ENCODE measurements around the gene DTNBP1. TPM values are rescaled to one million over a fixed set of nuclear protein-coding genes. Genes with fewer than 3 reads are reported as not detected.
"Not testable (repeated sequence)": the region's sequence is repeated elsewhere in the genome, so short reads cannot be mapped to it uniquely, and the experiment has no call there.

DTNBP1 gene
- total RNA-seq, 1 donor from 2014 or later: 22.8 TPM

GRCh38 chr6:15668918-15669317, 6.1 kb upstream of the DTNBP1 start:
- no peak for DNase-seq (ENCODE audit: extremely low read depth, low read depth, low spot score)

DNA sequence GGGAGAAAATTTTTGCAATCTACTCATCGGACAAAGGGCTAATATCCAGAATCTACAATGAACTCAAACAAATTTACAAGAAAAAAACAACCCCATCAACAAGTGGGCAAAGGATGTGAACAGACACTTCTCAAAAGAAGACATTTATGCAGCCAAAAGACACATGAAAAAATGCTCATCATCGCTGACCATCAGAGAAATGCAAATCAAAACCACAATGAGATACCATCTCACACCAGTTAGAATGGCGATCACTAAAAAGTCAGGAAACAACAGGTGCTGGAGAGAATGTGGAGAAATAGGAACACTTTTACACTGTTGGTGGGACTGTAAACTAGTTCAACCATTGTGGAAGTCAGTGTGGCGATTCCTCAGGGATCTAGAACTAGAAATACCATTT, 4.1 kb upstream of the DTNBP1 start:
- not testable (repeated sequence) for DNase-seq (ENCODE audit: extremely low read depth, low read depth, low spot score)

- no peak for DNase-seq (ENCODE audit: extremely low read depth, low read depth, low spot score)
Observed at GRCh38 chr6:15665237-15665636, 2.4 kb upstream of the DTNBP1 start.

- DNase-seq (ENCODE audit: extremely low read depth, low read depth, low spot score): no peak
Observed at GRCh38 chr6:15663130-15663871, 473 bp upstream of the DTNBP1 start.

DNA sequence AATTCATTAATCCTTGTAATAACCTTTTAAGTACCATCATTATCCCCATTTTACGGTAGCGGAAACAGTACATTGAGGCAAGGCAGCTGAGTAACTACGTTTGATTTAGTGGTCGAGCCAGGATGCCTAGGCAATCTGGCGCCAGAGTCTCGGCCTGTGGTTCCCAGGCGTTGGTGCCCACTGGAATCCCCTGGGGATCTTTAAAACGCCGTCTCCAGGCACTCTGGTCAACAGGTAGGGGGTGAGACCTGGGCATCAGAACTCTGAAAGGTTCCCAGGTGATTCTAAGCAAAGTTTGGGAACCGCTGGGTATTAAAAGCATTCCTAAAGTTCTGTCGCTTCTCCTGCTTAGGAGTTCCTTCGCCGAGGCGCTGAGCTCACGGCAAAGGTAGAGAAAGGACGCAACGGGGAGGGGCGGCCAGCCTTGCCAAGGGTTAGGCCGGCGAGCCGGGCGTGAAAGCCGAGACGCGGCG, 939 bp downstream of the DTNBP1 start:
- DNase-seq (ENCODE audit: extremely low read depth, low read depth, low spot score): no peak

- DNase-seq (ENCODE audit: extremely low read depth, low read depth, low spot score): no peak
Observed at GRCh38 chr6:15659181-15659580, 3.6 kb downstream of the DTNBP1 start.

- DNase-seq (ENCODE audit: extremely low read depth, low read depth, low spot score): no peak
Observed at GRCh38 chr6:15658181-15658744, 4.6 kb downstream of the DTNBP1 start.

DNA sequence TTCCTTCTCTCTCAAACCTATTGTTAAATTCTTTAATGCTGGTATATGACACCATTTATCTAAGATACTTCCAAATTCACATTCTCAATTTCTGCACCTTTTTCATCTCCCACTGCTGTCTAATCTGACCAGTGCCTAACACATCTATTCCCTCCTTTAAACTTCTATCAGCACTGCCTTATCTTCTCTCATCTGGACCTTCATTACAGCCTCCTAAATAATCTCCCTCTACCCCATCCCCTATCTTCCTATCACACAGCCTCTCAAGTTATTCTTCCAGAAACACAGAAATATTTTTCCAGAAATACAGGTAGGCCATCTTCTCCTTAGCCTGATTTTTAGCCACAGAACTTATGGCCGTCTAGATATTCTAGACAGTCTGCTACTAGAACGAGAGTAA, 5.5 kb downstream of the DTNBP1 start:
- no peak for DNase-seq (ENCODE audit: extremely low read depth, low read depth, low spot score)

DNA sequence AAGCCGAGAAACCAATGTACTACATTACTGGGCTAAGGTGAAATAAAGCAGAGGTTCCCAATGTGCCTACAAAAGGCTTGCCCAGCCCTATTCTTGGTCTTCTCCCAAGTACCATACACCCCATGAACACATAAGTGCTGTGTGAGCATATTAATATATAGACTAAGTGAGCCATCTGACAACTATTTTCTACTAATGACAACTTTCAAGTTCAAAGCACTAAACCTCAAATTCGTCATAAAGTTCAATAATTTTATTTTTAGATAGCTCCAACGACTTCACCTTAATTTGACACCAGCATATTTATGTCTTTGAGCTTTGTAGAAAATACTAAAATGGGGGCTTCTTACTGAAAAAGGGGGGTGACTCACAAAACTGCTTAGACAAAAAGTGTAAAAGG, 6.7 kb downstream of the DTNBP1 start:
- no peak for DNase-seq (ENCODE audit: extremely low read depth, low read depth, low spot score)

DNA sequence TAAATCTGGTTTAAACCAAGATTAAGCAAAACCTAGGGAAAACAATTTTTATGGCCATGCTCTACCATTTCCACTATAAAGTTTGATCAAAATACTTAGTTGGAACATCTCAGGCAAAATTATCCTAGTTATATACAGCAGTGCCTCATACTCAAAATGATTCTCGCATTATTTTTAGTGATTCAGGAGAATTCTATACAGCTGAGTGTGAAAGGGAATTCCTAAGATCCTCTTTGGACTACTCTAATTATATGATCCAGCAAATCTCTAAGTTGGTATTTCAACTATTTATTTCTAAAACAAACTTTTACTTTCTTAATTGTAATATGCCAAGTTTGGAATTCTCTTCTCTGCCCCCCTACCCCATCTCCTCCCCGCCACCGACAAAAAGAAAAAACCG, 8.6 kb downstream of the DTNBP1 start:
- no peak for DNase-seq (ENCODE audit: extremely low read depth, low read depth, low spot score)

GRCh38 chr6:15653581-15653980, 9.2 kb downstream of the DTNBP1 start:
- no peak for DNase-seq (ENCODE audit: extremely low read depth, low read depth, low spot score)

- not testable (repeated sequence) for DNase-seq (ENCODE audit: extremely low read depth, low read depth, low spot score)
Observed at GRCh38 chr6:15650004-15650559, 12.7 kb downstream of the DTNBP1 start.

DNA sequence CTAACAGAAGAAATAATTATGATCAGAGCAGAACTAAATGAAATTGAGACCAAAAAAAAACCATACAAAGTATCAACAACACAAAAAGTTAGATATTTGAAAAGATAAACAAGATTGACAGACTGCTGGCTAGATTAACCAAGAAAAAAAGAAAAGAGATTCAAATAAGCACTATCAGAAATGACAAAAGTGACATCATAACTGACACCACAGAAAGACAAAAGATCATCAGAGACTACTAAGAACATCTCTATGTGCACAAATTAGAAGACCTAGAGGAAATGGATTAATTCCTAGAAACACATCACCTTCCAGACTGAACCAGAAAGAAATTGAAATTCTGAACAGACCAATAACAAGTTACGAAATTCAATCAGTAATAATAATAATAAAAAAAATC, 17.9 kb downstream of the DTNBP1 start:
- DNase-seq (ENCODE audit: extremely low read depth, low read depth, low spot score): no peak

- DNase-seq (ENCODE audit: extremely low read depth, low read depth, low spot score): no peak
Observed at GRCh38 chr6:15643542-15643941, 19.3 kb downstream of the DTNBP1 start.

DNA sequence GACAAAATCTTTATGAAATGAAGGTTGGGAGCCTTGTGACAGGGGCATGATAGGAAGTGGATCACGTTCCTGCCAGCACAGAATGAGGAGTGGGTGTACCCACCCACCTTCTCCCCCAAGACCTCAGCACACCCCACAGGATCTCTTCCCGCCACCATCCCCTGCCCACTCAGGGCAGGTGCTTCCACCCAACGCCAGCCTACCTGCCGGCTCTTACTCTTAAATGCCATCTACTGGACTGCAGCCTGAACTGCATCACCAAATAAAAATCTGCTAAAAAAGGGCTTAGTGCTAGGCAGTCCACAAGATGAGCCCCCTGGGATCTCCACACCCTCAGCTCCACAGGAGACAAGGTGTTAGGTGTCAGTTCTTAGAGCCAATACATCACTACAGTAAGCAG, 20.6 kb downstream of the DTNBP1 start:
- DNase-seq (ENCODE audit: extremely low read depth, low read depth, low spot score): no peak

DNA sequence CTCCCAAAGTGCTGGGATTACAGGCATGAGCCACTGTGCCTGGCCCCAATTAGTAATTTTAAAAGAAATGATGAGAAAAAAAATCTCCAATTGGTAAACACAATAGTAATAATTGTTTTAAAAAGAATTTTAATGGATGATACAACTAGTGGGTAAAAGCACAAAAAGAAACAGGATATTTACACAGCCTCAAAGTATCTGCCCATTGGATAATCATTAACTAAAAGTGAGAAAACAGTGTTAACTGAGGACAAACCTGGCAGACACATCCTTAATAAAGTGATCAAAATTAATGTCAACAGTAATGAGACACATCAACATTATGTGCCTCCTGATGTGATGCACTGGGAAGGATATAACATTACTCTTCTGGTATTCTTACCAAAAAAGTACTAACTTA, 24.5 kb downstream of the DTNBP1 start:
- no peak for DNase-seq (ENCODE audit: extremely low read depth, low read depth, low spot score)

DNA sequence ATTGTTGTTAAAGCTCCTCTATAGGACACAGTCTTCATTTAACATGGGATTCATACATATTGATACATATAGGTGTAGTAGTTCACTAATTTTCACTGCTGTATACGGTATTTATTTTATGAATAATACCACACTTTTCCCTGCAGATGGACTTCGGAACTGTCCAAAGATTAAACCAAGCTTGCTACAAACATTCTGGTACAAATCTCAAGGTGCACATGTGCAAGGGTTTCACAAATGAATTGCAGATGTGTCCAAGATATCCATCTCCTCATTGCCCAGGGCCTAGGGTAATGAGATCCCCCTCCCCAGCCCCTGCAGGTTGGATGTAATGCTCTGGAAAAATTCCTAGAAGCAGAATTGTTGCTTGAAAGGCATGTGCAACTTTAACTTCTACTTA, 31.4 kb downstream of the DTNBP1 start:
- no peak for DNase-seq (ENCODE audit: extremely low read depth, low read depth, low spot score)

DNA sequence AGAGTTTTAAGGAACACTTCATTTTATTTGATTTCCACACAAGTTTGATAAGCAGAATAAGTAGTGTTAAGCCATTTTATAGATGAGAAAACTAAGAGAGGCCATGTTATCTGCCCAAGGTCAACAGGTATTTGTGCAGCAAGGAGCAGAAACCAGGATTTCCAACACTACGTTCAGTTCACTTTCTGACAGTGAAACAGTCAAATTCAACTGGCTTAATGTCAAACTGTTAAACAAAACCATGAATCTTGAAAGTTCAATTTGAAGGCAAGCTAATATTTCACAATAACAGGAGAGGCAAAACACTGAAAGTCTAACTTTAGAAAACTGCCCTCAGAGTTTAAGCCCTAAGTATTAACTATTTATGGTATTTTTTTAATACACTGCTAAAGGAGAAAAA, 32.6 kb downstream of the DTNBP1 start:
- DNase-seq (ENCODE audit: extremely low read depth, low read depth, low spot score): no peak

- DNase-seq (ENCODE audit: extremely low read depth, low read depth, low spot score): no peak
Observed at GRCh38 chr6:15629487-15629886, 33.3 kb downstream of the DTNBP1 start.

- no peak for DNase-seq (ENCODE audit: extremely low read depth, low read depth, low spot score)
Observed at GRCh38 chr6:15628499-15629131, 34.2 kb downstream of the DTNBP1 start.

- no peak for DNase-seq (ENCODE audit: extremely low read depth, low read depth, low spot score)
Observed at GRCh38 chr6:15627821-15628220, 35.0 kb downstream of the DTNBP1 start.
